ENCODE data around the gene ATP6V0E2.

ATP6V0E2 gene

DNA sequence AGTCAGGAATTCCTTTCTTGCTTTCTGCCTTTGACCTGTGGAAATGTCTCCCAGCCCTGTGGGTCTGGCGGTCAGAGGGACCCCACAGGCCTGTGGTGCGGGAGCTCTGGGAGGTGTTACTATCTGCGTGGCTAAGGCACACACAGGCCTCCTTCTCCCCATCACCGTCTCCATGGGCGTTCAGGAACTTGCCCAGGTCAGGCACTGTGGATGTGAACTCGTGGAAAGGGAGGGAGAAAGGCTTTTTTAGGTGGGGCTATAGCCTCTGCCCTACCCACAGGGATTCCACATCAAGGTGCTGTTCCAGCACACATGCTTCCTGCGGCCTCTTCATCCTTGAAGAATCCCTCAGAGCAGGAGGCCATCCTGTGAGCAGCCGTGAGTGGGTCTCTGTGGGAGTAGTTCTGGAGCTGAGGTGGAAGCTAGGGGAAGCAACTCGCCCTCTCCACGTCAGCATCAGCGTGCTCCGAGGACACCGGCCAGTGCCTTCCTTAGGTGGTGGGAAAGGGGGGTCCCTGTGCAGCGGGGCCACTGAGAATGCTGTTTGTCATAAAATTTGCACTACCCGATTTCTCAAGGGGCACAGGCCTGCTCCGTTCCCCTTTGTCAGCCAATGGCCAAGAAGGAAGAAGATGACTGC is 7.5 kb upstream of the ATP6V0E2 start:
- no peak for DNase-seq (ENCODE audit: insufficient read length)
- TF ChIP-seq TAF1 (IDR thresholded peaks at IDR 0.05; ENCODE audit: borderline replicate concordance, low read depth, low read length) (no peak), POLR2AphosphoS5 (IDR thresholded peaks at IDR 0.05; ENCODE audit: low read depth, low read length) (no peak), POLR2A (IDR thresholded peaks at IDR 0.05; ENCODE audit: low read depth, low read length) (no peak)
- FAIRE-seq, result no peak

DNA sequence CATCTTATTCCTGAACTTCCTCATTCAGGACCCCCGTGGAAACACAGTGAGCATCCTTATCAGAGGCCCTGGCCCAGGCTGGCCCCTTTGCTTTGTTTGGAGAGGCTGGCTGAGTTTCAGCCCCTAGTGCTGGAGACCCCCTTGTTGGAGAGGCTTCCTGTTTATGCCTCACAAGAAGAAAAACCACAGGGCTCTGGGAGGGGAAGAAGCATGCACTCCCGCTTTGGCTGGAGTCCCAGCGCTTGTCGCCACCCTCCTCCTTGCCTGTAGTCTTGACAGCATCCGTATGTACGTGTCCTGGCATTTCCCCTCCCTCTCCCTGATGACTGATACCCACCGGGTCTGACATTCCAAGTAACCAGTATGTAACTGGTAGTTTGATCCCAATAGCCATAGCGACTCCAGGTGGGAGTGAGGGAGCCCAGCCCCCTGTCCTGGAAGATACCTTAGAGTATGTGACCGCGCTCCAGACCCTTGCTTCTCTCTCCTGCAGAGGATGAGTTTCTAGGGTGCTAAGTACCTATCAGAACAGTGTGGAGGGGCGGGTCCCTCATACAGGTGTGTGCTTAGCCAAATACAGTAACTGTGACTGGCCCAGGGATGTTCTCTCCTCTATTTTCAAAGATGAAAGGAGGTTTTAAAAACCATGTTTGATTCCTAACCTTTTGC is 6.9 kb upstream of the ATP6V0E2 start:
- TF ChIP-seq POLR2AphosphoS5 (IDR thresholded peaks at IDR 0.05; ENCODE audit: low read depth, low read length) (no peak), POLR2A (IDR thresholded peaks at IDR 0.05; ENCODE audit: low read depth, low read length) (no peak), TAF1 (IDR thresholded peaks at IDR 0.05; ENCODE audit: borderline replicate concordance, low read depth, low read length) (no peak)
- FAIRE-seq (no peak), DNase-seq (ENCODE audit: insufficient read length) (no peak)

DNA sequence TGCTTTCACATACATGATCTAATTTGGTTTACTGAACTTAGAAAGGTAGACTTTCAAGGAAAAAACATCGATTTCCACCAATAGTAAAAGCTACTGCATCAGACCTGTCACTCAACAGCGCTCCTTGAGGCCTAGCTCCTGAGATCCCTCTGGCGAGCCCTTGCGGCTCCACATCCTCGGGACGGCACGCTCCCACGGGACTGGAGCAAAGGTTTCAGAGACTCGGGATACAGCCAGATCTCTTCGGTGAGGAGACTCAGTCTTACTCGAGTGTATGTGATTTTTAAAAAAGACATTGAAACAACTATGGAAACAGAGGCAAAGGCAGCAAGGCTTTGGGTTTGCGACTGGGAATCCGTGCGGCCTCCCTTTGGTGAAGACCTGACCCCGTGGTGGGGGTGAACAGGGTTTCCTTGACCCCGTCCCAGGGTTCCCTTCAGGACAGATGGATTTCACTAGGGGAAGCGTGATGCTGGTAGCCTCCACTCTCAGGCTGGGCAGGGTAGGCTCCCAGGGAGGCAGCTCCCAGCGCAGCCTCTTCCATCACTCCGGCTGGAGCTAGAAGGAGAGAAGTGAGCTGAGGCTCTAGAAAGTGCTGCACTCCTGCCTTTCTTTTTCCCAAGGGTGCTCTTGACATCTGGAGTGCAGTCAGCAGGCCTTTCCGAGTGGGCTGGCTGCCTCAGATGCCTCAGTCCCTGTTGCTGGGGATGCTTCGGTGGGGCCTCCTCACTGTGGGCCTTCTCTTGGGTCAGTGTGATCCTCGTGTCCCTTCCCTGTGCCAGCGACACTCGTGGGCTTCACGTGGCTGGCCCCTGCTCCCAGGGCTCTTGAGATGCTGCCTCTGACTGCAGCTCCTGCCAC is 5.8 kb upstream of the ATP6V0E2 start:
- no peak for FAIRE-seq
- TF ChIP-seq TAF1 (IDR thresholded peaks at IDR 0.05; ENCODE audit: borderline replicate concordance, low read depth, low read length), result no peak
- no peak for TF ChIP-seq POLR2A (IDR thresholded peaks at IDR 0.05; ENCODE audit: low read depth, low read length)
- no peak for TF ChIP-seq POLR2AphosphoS5 (IDR thresholded peaks at IDR 0.05; ENCODE audit: low read depth, low read length)
- DNase-seq (ENCODE audit: insufficient read length), result no peak

DNA sequence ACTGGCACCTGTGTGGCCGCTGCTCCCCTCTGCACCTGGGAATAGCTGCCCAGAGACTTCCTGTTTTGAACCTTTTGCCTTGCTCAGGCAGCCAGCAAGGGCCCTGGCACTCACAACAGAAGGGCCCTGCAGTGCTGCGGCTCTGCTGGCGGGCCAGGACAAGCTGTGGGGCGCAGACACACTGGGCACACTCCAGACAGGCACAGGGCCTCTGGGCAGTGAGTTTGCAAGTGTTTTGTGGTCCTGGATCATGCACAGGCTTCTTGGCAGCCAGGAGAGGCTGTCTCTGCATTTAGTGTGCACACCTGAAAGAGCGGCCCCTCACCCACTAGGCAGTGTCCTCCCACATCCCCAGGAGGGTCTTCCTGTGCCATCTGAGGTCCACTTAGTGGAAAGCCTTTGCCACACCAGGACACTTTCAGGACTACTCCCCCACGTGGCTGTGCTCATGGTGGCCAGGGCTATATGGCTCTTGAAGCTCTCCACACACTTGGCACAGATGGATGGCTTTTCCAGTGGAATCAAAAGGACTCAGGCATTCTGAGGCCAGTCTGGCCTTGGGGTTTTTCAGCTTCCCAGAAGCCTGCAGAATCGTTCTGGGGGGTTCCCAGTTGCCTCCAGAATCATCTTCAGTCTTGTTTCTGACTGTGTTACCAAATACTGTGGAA is 5.0 kb upstream of the ATP6V0E2 start:
- no peak for FAIRE-seq
- no peak for DNase-seq (ENCODE audit: insufficient read length)
- TF ChIP-seq POLR2A (IDR thresholded peaks at IDR 0.05; ENCODE audit: low read depth, low read length) (no peak), POLR2AphosphoS5 (IDR thresholded peaks at IDR 0.05; ENCODE audit: low read depth, low read length) (no peak), TAF1 (IDR thresholded peaks at IDR 0.05; ENCODE audit: borderline replicate concordance, low read depth, low read length) (no peak)

DNA sequence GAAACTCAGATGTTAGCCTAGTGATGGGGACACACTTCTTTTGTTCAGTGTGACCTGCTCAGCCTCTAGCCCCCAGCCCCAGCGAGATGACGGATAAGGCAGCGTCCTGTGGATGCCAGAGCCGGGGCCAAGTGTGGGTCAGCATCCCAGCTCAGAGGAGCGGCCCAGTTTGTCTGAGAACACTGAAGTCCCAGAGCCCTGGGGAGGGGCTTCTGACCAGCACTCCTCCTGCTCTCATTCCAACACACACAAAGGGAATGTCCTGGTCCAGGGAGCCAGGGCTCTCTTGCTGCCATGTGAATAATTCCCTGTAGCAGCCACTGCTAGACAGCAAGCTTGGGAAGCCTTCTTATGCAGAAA is 4.5 kb upstream of the ATP6V0E2 start:
- FAIRE-seq (no peak), DNase-seq (ENCODE audit: insufficient read length) (no peak)
- TF ChIP-seq TAF1 (IDR thresholded peaks at IDR 0.05; ENCODE audit: borderline replicate concordance, low read depth, low read length) (no peak), POLR2AphosphoS5 (IDR thresholded peaks at IDR 0.05; ENCODE audit: low read depth, low read length) (no peak), POLR2A (IDR thresholded peaks at IDR 0.05; ENCODE audit: low read depth, low read length) (no peak)

DNA sequence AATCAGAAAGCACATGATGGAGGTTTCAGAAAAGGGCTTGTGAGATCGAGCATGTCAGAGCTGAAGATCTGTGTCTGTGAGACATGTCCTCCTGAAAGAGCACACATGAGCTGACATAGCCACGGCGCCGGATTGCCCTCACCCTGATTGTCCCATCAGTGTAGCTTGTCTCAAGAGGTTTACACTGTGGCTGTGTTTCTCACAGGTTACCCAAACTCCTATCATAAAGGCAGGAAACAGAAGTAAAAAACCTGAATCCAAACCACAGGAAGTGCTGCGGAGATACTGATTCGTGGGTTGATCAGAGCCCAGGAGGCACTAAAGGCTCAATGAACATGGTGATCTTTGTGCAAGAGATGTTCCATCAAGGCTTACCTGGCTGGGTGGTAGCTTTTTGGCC is 3.9 kb upstream of the ATP6V0E2 start:
- no peak for FAIRE-seq
- TF ChIP-seq POLR2AphosphoS5 (IDR thresholded peaks at IDR 0.05; ENCODE audit: low read depth, low read length) (no peak), TAF1 (IDR thresholded peaks at IDR 0.05; ENCODE audit: borderline replicate concordance, low read depth, low read length) (no peak), POLR2A (IDR thresholded peaks at IDR 0.05; ENCODE audit: low read depth, low read length) (no peak)

DNA sequence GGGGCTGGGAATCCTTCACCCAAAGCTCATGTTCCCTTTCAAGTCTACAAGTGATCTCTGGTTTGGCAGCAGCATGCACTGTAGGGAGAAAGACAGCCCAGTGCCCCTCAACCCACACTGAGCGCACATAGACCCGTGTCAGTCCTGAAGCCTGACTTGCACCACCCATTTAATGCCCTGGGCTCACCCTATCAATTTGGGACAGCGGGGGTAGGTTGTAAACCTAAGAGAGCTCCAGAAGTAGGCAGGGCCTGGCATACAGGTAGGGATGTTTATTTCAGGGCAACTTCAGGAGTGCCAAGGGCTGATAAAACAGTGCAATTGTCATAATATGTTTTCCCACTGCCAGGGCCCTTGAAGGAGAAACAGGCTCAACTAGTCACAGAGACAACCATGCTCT is 3.5 kb upstream of the ATP6V0E2 start:
- FAIRE-seq (no peak), DNase-seq (ENCODE audit: insufficient read length) (no peak)
- TF ChIP-seq TAF1 (IDR thresholded peaks at IDR 0.05; ENCODE audit: borderline replicate concordance, low read depth, low read length) (no peak), POLR2AphosphoS5 (IDR thresholded peaks at IDR 0.05; ENCODE audit: low read depth, low read length) (no peak), POLR2A (IDR thresholded peaks at IDR 0.05; ENCODE audit: low read depth, low read length) (no peak)

More for the DNA sequence above, 3.9 kb upstream of the ATP6V0E2 start:
- no peak for DNase-seq (ENCODE audit: insufficient read length)

DNA sequence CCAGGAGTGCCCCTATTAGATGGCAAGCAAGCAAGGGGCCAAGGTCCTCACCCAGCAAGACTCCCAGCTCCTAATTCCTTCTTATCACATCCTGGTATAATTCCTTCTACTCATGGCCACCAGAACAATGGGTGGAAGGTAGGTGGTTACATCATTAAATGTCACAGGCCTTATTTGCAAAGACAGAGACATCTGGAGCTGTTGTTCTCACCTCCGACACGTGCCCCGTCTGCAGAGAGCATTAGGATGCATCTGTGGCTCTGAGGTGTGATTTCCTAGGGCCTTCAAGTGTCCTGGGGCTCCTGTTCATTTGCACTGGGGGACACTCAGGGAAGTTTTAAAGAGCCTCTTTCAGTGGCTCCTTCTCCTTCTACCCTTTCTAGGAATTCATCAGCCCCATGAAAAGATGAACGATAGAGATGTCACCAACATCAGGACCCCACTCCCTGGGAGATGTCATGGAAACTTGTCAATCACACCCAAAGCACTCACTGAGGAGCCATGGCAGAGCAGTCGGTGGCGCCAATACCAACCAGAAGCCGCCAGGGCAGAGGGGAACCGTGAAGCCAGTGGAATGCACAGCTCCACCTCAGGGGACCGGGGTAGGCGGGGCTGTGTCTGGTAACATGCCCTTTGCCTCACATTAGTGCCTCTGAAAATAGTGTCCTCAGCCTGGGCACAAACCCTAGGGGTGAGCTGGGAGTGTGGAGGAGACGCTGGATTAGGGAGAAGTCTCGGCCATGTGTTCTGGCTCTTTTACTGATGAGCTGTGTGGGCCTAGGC is 2.9 kb upstream of the ATP6V0E2 start:
- FAIRE-seq (no peak), DNase-seq (ENCODE audit: insufficient read length) (no peak)

DNA sequence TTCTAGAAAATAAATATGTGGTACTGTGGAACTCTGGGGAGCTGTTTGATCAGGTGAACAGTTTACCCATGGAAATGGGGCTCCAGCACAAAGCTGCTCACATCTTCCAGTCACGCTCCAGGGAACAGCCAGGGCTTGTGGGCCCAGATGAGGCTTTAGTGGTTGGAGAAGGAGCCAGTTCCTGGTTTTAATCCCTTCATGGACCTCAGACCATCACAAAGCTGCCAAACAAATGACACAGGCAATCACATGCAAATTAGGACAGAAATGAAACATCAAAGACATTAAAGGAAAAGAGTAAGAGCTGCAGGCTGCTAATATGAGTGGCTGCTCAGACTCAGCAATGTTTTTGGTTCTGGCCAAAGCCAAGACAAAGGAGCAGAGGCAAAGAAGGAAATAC is 2.2 kb upstream of the ATP6V0E2 start:
- no peak for DNase-seq (ENCODE audit: insufficient read length)
- no peak for FAIRE-seq
- TF ChIP-seq TAF1 (IDR thresholded peaks at IDR 0.05; ENCODE audit: borderline replicate concordance, low read depth, low read length) (no peak), POLR2AphosphoS5 (IDR thresholded peaks at IDR 0.05; ENCODE audit: low read depth, low read length) (no peak), POLR2A (IDR thresholded peaks at IDR 0.05; ENCODE audit: low read depth, low read length) (no peak)

More for the DNA sequence above, 2.9 kb upstream of the ATP6V0E2 start:
- TF ChIP-seq POLR2AphosphoS5 (IDR thresholded peaks at IDR 0.05; ENCODE audit: low read depth, low read length), result no peak
- TF ChIP-seq TAF1 (IDR thresholded peaks at IDR 0.05; ENCODE audit: borderline replicate concordance, low read depth, low read length), result no peak
- no peak for TF ChIP-seq POLR2A (IDR thresholded peaks at IDR 0.05; ENCODE audit: low read depth, low read length)

DNA sequence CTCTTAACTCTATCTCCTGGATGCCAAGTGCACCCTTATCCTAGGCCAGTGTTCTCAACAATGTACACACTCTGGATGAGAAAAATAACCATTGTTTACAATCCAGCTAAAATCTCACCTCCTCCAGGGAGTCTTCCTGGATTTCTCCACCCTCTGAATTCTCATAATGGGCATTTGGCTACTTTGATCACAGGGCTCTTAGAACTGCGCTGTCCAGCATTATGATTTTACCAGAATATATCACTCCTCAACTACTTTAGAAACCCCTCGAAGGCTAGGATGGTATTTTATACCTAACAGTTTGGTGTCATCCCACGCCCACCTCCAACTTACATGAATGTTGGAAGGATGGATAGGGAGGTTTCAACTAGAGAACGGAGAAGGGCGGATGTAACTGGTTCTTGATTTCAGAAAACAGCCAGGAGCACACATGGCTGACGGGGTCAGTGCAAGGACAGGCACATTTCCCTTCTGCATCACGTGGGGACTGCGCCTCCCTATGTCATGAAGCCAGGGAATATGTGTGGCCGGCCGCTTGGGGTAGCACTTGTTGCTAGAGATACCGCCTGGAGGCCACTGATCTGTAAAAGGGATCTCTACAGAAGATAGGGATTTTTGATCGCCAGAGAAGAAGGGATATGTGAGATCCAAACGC is 1.2 kb upstream of the ATP6V0E2 start:
- DNase-seq (ENCODE audit: insufficient read length), result peak; percentile 18
- peak; percentile 24 for FAIRE-seq
- TF ChIP-seq POLR2A (IDR thresholded peaks at IDR 0.05; ENCODE audit: low read depth, low read length), result no peak
- no peak for TF ChIP-seq TAF1 (IDR thresholded peaks at IDR 0.05; ENCODE audit: borderline replicate concordance, low read depth, low read length)
- TF ChIP-seq POLR2AphosphoS5 (IDR thresholded peaks at IDR 0.05; ENCODE audit: low read depth, low read length), result no peak
